HG03135 (cell line): Measurements from ENCODE around the gene ZNF554.
"Not testable (repeated sequence)": the region's sequence is repeated elsewhere in the genome, so short reads cannot be mapped to it uniquely, and the experiment has no call there.

Source experiments
- ATAC-seq: cut with Tn5 transposase; IDR thresholded peaks from one replicate; pipeline ENCODE4 v1.9.1; 2021; ENCODE audit warnings: mild to moderate bottlenecking, moderate library complexity; ENCODE audit not compliant: unreplicated experiment

ZNF554 gene

GRCh38 chr19:2790557-2791271, 29.0 kb upstream of the ZNF554 start:
- no peak for ATAC-seq

GRCh38 chr19:2791440-2791839, 28.2 kb upstream of the ZNF554 start:
- no peak for ATAC-seq

GRCh38 chr19:2791876-2792275, 27.8 kb upstream of the ZNF554 start:
- ATAC-seq: no peak

- not testable (repeated sequence) for ATAC-seq
Observed at GRCh38 chr19:2792666-2793065, 27.0 kb upstream of the ZNF554 start.

GRCh38 chr19:2793126-2793525, 26.5 kb upstream of the ZNF554 start:
- no peak for ATAC-seq

GRCh38 chr19:2793577-2793976, 26.1 kb upstream of the ZNF554 start:
- ATAC-seq: no peak

GRCh38 chr19:2795827-2796658, 23.6 kb upstream of the ZNF554 start:
- ATAC-seq: no peak

GRCh38 chr19:2796659-2797266, 22.9 kb upstream of the ZNF554 start:
- no peak for ATAC-seq

- ATAC-seq: no peak
Observed at GRCh38 chr19:2797280-2797679, 22.4 kb upstream of the ZNF554 start.

GRCh38 chr19:2798158-2798685, 21.4 kb upstream of the ZNF554 start:
- no peak for ATAC-seq

GRCh38 chr19:2798733-2799132, 20.9 kb upstream of the ZNF554 start:
- ATAC-seq: no peak

- ATAC-seq: no peak
Observed at GRCh38 chr19:2799273-2800020, 20.2 kb upstream of the ZNF554 start.

- ATAC-seq: no peak
Observed at GRCh38 chr19:2800506-2800905, 19.2 kb upstream of the ZNF554 start.

- ATAC-seq: no peak
Observed at GRCh38 chr19:2802826-2803225, 16.8 kb upstream of the ZNF554 start.

- ATAC-seq: no peak
Observed at GRCh38 chr19:2803486-2804155, 16.0 kb upstream of the ZNF554 start.

GRCh38 chr19:2804156-2805004, 15.3 kb upstream of the ZNF554 start:
- no peak for ATAC-seq

- no peak for ATAC-seq
Observed at GRCh38 chr19:2805261-2805900, 14.3 kb upstream of the ZNF554 start.

- ATAC-seq: no peak
Observed at GRCh38 chr19:2805991-2806649, 13.5 kb upstream of the ZNF554 start.
